ENCODE results near the gene FBN2. TPM values are rescaled to one million over a fixed set of nuclear protein-coding genes. Genes with fewer than 3 reads are reported as not detected.

Gene FBN2
- total RNA-seq, 2 donors from 2014 or later = 0.09 TPM; not detected in 1

GRCh38 chr5:128376577-128376976 is 161.5 kb downstream of the FBN2 start:
- no peak overlapping the region for H3K27ac Mint-ChIP-seq
- no peaks in the 10 kb centered on the region for H3K9me3 Mint-ChIP-seq
- no peak for ATAC-seq

GRCh38 chr5:128366147-128366546 is 171.9 kb downstream of the FBN2 start:
- H3K27ac Mint-ChIP-seq = no peak overlapping the region
- ATAC-seq = no peak
- DNase-seq (ENCODE audit: low spot score in 2 of 2) = no peak
- no peaks in the 10 kb centered on the region for H3K36me3 Mint-ChIP-seq
- H3K9me3 Mint-ChIP-seq = no peaks in the 10 kb centered on the region

More at GRCh38 chr5:128376577-128376976, 161.5 kb downstream of the FBN2 start:
- DNase-seq (ENCODE audit: low spot score in 2 of 2) = no peak
- no peaks in the 10 kb centered on the region for H3K36me3 Mint-ChIP-seq

GRCh38 chr5:128362370-128362769 is 175.7 kb downstream of the FBN2 start:
- ATAC-seq (no peak), DNase-seq (ENCODE audit: low spot score in 2 of 2) (no peak)
- no peaks in the 10 kb centered on the region for H3K36me3 Mint-ChIP-seq
- H3K9me3 Mint-ChIP-seq = no peaks in the 10 kb centered on the region
- no peak overlapping the region for H3K27ac Mint-ChIP-seq

GRCh38 chr5:128358826-128359225 is 179.2 kb downstream of the FBN2 start:
- no peak for ATAC-seq
- no peaks in the 10 kb centered on the region for H3K9me3 Mint-ChIP-seq
- DNase-seq (ENCODE audit: low spot score in 2 of 2) = no peak
- no peaks in the 10 kb centered on the region for H3K36me3 Mint-ChIP-seq
- no peak overlapping the region for H3K27ac Mint-ChIP-seq

GRCh38 chr5:128357226-128357625 is 180.8 kb downstream of the FBN2 start:
- DNase-seq (ENCODE audit: low spot score in 2 of 2) = no peak
- Mint-ChIP-seq H3K27ac (no peak overlapping the region), H3K9me3 (no peaks in the 10 kb centered on the region), H3K36me3 (no peaks in the 10 kb centered on the region)
- no peak for ATAC-seq

GRCh38 chr5:128355961-128356360 is 182.1 kb downstream of the FBN2 start:
- ATAC-seq = no peak

GRCh38 chr5:128353441-128354107 is 184.5 kb downstream of the FBN2 start:
- no peak for DNase-seq (ENCODE audit: low spot score in 2 of 2)
- no peak overlapping the region for H3K27ac Mint-ChIP-seq
- no peaks in the 10 kb centered on the region for H3K36me3 Mint-ChIP-seq
- no peaks in the 10 kb centered on the region for H3K9me3 Mint-ChIP-seq
- ATAC-seq = no peak

More at GRCh38 chr5:128355961-128356360, 182.1 kb downstream of the FBN2 start:
- no peak for DNase-seq (ENCODE audit: low spot score in 2 of 2)
- no peak overlapping the region for H3K27ac Mint-ChIP-seq
- H3K9me3 Mint-ChIP-seq = no peaks in the 10 kb centered on the region
- no peaks in the 10 kb centered on the region for H3K36me3 Mint-ChIP-seq

GRCh38 chr5:128350705-128351104 is 187.3 kb downstream of the FBN2 start:
- ATAC-seq (no peak), DNase-seq (ENCODE audit: low spot score in 2 of 2) (no peak)
- no peak overlapping the region for H3K27ac Mint-ChIP-seq
- H3K9me3 Mint-ChIP-seq = no peaks in the 10 kb centered on the region
- H3K36me3 Mint-ChIP-seq = no peaks in the 10 kb centered on the region

GRCh38 chr5:128349044-128349858 is 188.8 kb downstream of the FBN2 start:
- H3K27ac Mint-ChIP-seq = no peak overlapping the region
- no peak for ATAC-seq
- no peaks in the 10 kb centered on the region for H3K9me3 Mint-ChIP-seq

GRCh38 chr5:128346038-128346437 is 192.0 kb downstream of the FBN2 start:
- DNase-seq (ENCODE audit: low spot score in 2 of 2) (no peak), ATAC-seq (no peak)
- Mint-ChIP-seq H3K9me3 (peaks cover 11 to 14% of the 10 kb centered on the region in 2 donors), H3K36me3 (no peaks in the 10 kb centered on the region), H3K27ac (no peak overlapping the region)

More at GRCh38 chr5:128349044-128349858, 188.8 kb downstream of the FBN2 start:
- H3K36me3 Mint-ChIP-seq = no peaks in the 10 kb centered on the region
- DNase-seq (ENCODE audit: low spot score in 2 of 2) = no peak

- ATAC-seq (no peak), DNase-seq (ENCODE audit: low spot score in 2 of 2) (no peak)
- H3K36me3 Mint-ChIP-seq = no peaks in the 10 kb centered on the region
- H3K27ac Mint-ChIP-seq = no peak overlapping the region
- peaks cover 11 to 14% of the 10 kb centered on the region in 2 donors for H3K9me3 Mint-ChIP-seq
These were observed 192.8 kb downstream of the FBN2 start for GRCh38 chr5:128345247-128345646.

GRCh38 chr5:128343168-128343567 is 194.9 kb downstream of the FBN2 start:
- Mint-ChIP-seq H3K36me3 (no peaks in the 10 kb centered on the region), H3K27ac (no peak overlapping the region), H3K9me3 (peaks cover 11 to 14% of the 10 kb centered on the region in 2 donors)
- ATAC-seq = no peak
- DNase-seq (ENCODE audit: low spot score in 2 of 2) = no peak

GRCh38 chr5:128341056-128341455 is 197.0 kb downstream of the FBN2 start:
- Mint-ChIP-seq H3K27ac (no peak overlapping the region), H3K36me3 (no peaks in the 10 kb centered on the region), H3K9me3 (peaks cover 11 to 14% of the 10 kb centered on the region in 2 donors)
- no peak for DNase-seq (ENCODE audit: low spot score in 2 of 2)
- no peak for ATAC-seq

- Mint-ChIP-seq H3K9me3 (peaks cover 11 to 14% of the 10 kb centered on the region in 2 donors), H3K27ac (no peak overlapping the region), H3K36me3 (no peaks in the 10 kb centered on the region)
- DNase-seq (ENCODE audit: low spot score in 2 of 2) (no peak), ATAC-seq (no peak)
These were observed 197.4 kb downstream of the FBN2 start for GRCh38 chr5:128340648-128341047.

- no peaks in the 10 kb centered on the region for H3K36me3 Mint-ChIP-seq
- DNase-seq (ENCODE audit: low spot score in 2 of 2) = no peak
These were observed 198.5 kb downstream of the FBN2 start for GRCh38 chr5:128339585-128339984.

GRCh38 chr5:128338649-128339048 is 199.4 kb downstream of the FBN2 start:
- no peak for ATAC-seq
- no peaks in the 10 kb centered on the region for H3K36me3 Mint-ChIP-seq

More at GRCh38 chr5:128339585-128339984, 198.5 kb downstream of the FBN2 start:
- Mint-ChIP-seq H3K9me3 (peaks cover 11 to 14% of the 10 kb centered on the region in 2 donors), H3K27ac (no peak overlapping the region)
- ATAC-seq = no peak

GRCh38 chr5:128335339-128335738 is 202.7 kb downstream of the FBN2 start:
- peaks cover 0 to 3% of the 10 kb centered on the region in 2 donors for H3K9me3 Mint-ChIP-seq
- ATAC-seq (no peak), DNase-seq (ENCODE audit: low spot score in 2 of 2) (no peak)
- H3K27ac Mint-ChIP-seq = no peak overlapping the region
- H3K36me3 Mint-ChIP-seq = no peaks in the 10 kb centered on the region

More at GRCh38 chr5:128338649-128339048, 199.4 kb downstream of the FBN2 start:
- no peak overlapping the region for H3K27ac Mint-ChIP-seq
- peaks cover 11 to 17% of the 10 kb centered on the region in 2 donors for H3K9me3 Mint-ChIP-seq
- no peak for DNase-seq (ENCODE audit: low spot score in 2 of 2)

Measured in activated naive CD4-positive, alpha-beta T cell treated with anti-CD3 and anti-CD28 coated beads, Interleukin-2, amount 50 U/mL, for 72 hours (primary cell).